NCI-H510A (cell line): ENCODE measurements around the gene ST3GAL2.

Experiments used
- DNase-seq: peaks from one replicate; lab custom pipeline; 2025; lab: John Stamatoyannopoulos, UW

Gene ST3GAL2

GRCh38 chr16:70438969-70439862 is at the start of gene ST3GAL2:
ST3GAL2 (minus strand) TSS chr16:70439100; CDS start chr16:70398530, 40,570 bp downstream.
- DNase-seq, result peak; percentile 87

- no peak for DNase-seq
Measured at GRCh38 chr16:70484867-70485266, 46.0 kb upstream of the ST3GAL2 start.

- DNase-seq, result no peak
Measured at GRCh38 chr16:70483426-70483825, 44.5 kb upstream of the ST3GAL2 start.

- no peak for DNase-seq
Measured at GRCh38 chr16:70482624-70483023, 43.7 kb upstream of the ST3GAL2 start.

GRCh38 chr16:70481929-70482536 is 43.1 kb upstream of the ST3GAL2 start:
- DNase-seq, result no peak

- peak; percentile 34 for DNase-seq
Measured at GRCh38 chr16:70480127-70481105, 41.5 kb upstream of the ST3GAL2 start.

- no peak for DNase-seq
Measured at GRCh38 chr16:70478912-70479341, 40.0 kb upstream of the ST3GAL2 start.

- no peak for DNase-seq
Measured at GRCh38 chr16:70478169-70478568, 39.3 kb upstream of the ST3GAL2 start.

GRCh38 chr16:70476272-70477020 is 37.5 kb upstream of the ST3GAL2 start:
- no peak for DNase-seq

GRCh38 chr16:70475054-70475871 is 36.4 kb upstream of the ST3GAL2 start:
- DNase-seq, result no peak

GRCh38 chr16:70474320-70475053 is 35.6 kb upstream of the ST3GAL2 start:
- DNase-seq, result no peak

GRCh38 chr16:70473446-70474319 is 34.8 kb upstream of the ST3GAL2 start:
- DNase-seq, result no peak

- DNase-seq, result no peak
Measured at GRCh38 chr16:70472786-70473433, 34.0 kb upstream of the ST3GAL2 start.

- DNase-seq, result no peak
Measured at GRCh38 chr16:70470927-70471341, 32.0 kb upstream of the ST3GAL2 start.

GRCh38 chr16:70470141-70470926 is 31.4 kb upstream of the ST3GAL2 start:
- DNase-seq, result no peak

GRCh38 chr16:70468776-70469525 is 30.1 kb upstream of the ST3GAL2 start:
- DNase-seq, result no peak

GRCh38 chr16:70467608-70468007 is 28.7 kb upstream of the ST3GAL2 start:
- no peak for DNase-seq
